GM18526 (cell line): ENCODE measurements around the gene BICRA.

Experiments used
- POLR2A ChIP-seq: IDR thresholded peaks from 3 replicates; pipeline ENCODE4 v1.6.1; 2011; ENCODE audit not compliant: insufficient read length; ENCODE audit errors: extremely low read depth

The BICRA gene

DNA sequence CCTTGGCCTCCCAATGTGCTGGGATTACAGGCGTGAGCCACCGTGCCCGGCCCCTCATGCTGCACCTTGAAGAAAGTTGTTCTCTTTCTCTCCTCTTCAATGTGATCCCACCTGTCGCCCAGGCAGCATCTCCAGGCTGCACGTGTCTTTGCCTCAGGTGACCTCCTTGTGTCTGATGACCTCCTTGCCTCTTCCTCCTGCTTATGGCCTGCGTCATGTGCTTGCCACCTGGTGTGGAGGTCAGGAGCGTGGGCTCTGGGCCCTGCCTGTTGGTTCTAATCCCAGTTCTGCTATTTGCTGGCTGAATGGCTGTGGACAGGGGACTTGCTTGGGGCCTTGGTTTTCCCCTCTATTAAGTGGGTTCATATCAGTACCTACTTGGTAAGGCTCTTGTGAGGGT lies 6.3 kb downstream of the BICRA start:
- TF ChIP-seq POLR2A, result no peak

DNA sequence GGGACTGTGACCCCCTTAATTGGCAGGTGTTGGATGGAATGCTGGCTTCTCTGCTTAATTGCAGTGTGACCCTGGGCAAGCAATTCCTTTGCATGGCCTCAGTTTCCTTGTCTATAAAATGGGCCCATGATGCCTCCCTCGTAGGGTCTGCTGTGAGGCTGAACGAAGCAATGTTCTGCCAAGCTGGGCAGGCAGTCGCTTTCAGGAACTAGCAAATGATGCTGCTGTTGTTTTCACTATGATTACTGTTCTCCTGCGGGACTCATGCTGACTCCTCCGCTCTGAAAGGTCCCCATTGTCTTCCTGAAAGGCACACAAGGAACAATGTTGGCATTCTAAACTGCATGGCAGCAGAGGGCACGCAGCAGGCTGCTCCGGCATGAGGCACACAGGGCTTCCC lies 6.8 kb downstream of the BICRA start:
- no peak for TF ChIP-seq POLR2A

DNA sequence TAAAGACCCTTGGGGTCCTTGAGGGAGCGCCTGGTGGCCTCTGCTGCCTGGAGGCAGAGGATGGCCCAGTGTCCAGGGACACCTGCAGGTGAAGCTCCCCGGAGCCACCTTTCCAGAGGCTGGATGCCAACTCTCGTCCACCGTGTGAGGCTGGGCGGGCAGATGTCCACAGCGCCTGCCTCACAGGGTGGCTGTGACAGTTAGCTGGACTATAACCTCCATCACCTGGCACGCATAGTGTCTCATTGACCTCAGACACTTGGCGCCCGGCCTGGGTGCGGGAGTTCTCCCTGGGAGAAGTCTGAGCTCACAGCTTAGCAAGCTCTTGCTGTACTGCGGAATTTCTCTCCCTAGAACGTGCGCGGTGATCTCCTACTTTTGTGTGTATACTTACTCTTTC lies 9.8 kb downstream of the BICRA start:
- no peak for TF ChIP-seq POLR2A

DNA sequence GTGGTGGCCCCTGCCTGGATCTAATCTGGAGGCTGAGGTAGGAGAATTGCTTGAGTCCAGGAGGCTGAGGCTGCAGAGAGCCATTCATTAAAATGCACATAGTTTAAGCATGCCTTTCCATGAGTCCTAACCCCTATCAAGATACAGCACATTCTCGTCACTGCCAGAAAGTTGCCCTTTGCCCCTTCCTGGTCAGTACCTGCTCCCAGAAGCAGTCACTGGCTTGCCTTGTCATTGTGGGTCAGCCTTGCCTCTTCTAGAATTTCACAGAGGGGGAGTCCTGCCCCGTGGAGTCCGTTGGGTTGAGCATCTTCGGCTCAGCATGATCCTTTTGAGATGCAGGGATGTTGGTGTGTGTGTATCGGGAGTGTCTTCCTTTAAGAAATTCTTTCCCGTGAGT lies 10.8 kb downstream of the BICRA start:
- TF ChIP-seq POLR2A, result no peak

DNA sequence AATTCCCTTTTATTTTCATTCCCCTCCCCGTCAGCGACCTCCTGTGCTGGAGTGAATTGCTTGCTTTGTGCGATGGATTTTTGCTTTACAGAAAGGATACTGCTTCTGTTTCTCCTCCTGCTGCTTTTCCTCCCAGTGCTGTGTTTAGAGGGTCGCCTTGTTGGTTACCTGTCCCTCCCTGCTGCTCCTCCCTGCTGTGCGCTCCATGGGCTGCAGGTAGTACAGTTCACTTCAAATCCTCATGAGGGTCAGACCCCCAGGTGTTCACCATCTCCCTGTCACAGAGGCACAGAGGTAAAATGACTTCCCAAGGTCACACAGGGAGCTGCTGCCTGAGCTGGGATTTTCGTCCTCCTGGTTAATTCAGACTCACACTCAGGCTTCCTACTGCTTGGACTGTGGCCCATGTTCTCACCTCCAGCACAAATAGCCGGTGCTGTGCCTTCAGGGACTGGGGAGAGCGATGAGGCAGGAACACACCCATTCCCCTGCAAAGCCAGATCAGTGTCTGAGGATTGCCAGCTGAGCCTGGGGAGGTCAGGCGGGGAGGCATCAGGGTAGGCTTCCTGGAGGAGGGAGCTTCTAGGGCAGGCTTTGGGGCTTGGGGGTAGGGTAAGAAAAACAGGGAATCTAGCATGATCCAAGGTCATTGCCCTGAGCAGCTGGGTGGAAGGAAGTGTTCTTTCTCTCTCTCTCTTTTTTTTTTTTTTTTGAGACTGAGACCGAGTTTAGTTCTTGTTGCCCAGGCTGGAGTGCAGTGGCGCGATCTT lies 14.4 kb downstream of the BICRA start:
- no peak for TF ChIP-seq POLR2A

DNA sequence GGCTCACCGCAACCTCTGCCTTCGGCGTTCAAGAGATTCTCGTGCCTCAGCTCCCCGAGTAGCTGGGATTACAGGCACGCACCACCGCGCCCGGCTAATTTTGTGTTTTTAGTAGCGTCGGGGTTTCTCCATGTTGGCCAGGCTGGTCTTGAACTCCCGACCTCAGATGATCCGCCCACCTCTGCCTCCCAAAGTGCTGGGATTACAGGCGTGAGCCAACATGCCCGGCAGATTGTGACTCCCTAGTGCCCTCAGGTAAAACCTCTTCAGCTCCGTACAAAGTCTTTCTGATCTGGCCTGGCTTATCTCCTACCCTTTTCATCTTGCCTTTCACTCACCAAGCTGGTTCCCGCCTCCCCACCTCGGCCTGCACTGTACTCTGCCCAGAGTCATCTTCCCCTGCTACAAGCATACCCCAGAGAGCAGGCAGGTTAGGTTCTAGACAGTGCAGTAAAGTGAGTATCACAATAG lies 15.0 kb downstream of the BICRA start:
- no peak for TF ChIP-seq POLR2A

DNA sequence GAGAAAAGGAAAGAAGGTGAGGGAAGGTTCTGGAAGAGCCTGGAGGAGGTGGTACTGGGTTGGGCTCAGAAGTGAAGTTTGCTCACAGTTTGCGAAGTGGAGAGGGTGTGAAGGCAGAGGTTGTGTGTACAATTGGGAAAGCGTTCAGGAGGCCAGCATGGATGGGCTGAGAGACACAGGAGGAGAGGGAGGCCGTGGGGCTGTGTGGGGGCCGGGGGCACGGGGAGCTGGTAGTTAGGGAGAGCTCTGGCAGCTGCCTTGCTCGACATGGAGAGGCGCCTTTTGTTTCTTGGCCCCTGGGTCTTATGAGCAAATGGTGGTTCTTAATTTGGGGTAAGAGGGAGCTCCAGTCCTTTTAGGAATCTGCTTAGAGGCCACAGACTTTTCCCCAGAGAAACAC lies 16.7 kb downstream of the BICRA start:
- no peak for TF ChIP-seq POLR2A

DNA sequence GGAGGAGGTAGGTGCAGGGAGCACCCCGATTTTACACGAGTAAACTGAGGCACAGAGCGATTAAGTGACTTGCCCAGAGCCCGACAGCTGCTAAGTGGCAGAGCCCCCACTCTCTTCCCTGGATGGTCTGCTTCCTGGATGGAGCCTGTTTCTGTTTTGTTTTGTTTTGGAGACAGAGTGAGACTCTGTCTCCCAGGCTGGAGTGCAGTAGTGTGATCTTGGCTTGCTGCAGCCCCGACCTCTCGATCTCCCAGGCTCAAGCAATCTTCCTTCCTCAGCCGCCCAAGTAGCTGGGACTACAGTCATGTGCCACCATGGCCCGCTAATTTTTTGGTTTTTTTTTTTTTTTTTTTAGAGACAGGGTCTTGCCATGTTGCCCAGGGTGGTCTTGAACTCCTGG lies 17.3 kb downstream of the BICRA start:
- no peak for TF ChIP-seq POLR2A

DNA sequence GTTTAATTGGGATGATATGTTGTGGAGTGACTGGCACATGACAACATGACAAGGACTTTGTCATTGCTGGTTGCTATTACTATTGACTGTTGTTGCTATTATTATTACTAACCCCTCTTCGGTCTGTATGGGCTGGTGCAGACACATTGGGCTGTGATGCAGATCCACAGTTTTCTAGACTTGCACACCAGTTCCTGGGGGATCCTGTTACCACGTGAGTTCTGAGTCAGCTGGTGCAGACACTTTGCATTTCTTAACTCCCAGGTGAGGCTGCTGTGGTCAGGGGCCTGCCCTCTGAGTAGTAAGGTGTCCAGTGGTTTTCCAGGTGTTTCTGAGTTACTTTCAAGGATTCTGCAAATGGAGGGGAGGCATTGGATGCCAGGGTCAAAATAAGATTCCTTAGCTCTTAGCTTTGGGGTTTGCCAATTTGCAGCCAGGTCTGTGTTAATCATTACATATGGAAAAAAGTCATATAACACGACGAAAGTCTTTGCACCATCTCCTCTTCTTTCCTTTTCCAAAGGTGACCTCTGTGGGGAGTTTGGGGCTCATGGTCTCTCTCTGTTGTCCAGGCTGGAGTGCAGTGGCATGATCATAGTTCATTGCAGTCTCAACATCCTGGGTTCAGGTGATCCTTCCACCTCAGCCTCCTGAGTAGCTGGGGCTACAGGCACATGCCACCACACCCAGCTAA lies 19.3 kb downstream of the BICRA start:
- no peak for TF ChIP-seq POLR2A

DNA sequence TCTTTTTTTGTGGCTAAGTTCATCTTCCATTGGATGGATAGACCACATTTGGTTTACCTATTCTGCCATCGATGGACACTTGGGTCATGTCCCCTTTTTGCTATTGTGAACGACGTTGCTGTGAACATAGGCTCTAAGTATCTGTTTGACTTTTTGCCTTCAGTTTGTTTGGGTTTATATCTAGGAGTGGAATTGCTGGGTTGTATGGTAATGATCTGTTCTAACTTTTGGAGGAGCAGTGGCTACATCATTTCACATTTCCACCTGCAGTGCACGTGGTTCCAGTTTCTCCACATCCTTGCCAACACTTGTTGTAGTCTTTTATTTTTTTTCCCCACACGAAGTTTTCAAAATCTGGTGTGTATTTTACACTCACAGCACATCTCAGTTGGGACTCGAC lies 21.7 kb downstream of the BICRA start:
- no peak for TF ChIP-seq POLR2A

DNA sequence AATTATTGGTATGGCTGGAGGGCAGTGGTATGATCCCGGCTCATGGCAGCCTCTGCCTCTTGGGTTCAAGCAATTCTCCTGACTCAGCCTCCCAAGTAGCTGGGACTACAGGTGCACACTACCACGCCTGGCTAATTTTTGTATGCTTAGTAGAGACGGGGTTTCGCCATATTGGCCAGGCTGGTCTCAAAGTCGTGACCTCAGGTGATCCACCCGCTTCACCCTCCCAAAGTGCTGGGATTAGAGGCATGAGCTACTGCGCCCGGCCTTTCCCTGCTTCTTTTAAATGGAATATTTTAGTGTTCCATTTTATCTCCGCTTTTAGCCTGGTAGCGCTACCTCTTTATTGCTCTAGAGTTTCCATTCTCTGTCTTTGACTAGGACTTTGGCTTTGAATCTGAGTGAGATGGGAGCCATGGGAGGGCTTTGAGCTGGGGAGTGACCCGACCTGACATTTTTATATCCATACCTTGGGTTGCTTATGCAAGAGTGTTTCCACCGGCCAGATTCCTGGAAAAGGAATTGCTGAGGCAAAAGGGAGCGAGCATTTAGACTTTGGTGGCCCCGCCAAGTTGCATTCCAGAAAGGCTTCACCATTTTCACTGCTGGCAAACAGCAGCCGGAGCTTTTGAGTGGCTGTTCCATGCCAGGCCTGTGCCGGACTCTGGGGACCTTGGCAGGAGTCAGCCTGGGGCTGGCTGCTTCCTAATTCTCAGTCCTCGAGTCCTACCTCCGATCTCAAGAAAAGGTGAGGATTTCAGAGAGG lies 22.9 kb downstream of the BICRA start:
- TF ChIP-seq POLR2A, result no peak

DNA sequence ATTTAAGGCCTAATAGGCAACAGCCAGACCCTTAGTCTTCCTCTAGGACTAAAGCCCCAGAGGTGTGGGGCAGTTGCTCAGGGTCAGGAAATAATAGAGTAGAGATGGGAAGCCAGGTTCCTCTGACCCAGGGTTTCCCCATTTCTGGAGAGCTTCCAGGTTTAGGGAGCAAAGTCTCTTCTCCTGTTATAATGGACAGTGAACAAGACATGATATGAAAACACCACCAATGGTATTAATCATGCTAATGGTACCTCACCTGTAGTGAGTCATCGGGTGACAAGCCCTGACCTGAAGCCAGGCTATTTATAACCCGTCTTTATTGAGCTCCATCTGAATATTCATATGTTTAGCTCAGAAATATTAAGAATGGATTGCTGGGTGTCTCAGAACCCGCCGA lies 24.6 kb downstream of the BICRA start:
- no peak for TF ChIP-seq POLR2A

DNA sequence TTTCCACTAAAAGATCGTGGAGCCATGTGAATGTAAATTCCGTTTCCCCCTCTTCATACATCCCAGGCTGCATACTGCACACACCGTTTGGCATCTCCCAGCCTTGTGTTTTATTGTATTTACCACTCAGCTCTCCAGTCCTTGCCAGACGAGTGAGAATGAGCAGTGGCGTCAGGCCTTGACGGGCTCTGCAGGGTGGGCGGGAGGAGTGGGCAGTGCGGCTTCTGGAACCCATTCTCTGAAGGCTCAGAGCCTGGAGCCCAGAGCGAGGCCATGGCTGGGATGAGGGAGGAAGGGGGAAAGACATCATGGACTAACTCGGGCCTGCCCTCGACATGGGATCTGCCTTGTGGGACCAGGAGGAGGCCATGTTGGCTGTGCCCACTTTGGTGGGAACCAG lies 25.1 kb downstream of the BICRA start:
- TF ChIP-seq POLR2A, result no peak

DNA sequence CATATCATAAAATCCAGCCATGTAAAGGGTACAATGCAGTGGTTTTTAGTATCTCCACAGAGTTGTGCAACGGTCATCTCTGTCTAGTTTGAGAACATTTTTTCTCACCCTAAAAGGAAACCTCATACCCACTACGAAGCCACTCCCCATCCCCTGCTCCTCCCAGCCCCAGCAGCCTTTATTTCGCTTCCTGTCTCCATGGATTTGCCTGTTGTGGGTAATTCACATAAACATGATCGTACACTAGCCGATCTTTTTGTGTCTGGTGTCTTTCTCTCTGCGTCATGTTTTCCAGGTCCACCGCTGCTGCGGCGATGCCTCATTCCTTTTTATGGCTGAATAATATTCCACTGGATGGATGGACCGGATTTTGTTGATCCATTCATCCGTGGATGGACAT lies 28.6 kb downstream of the BICRA start:
- no peak for TF ChIP-seq POLR2A

DNA sequence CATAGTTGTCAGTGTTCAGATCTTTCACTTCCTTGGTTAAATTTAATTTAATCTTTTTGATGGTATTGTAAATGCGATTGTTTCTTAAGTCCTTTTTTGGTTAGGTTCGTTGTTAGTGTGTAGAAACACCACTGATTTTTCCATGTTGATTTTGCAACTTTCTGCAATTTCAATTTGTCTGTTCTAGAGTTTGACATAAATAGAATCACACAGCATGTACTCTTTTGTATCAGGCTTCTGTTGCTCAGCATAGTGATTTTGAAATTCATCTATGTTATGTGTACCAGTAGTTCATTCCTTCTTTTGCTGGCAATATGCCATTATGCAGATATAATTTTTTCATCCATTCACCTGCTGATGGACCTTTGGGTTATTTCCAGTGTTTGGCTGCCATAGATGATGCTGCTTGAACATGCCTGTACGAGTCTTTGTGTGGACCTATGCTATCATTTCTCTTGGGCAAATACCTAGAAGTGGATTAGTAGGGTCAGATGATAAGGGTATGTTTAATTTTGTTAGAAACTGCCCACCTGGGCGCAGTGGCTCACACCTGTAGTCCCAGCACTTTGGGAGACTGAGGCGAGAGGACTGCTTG lies 33.1 kb downstream of the BICRA start:
- TF ChIP-seq POLR2A, result no peak

DNA sequence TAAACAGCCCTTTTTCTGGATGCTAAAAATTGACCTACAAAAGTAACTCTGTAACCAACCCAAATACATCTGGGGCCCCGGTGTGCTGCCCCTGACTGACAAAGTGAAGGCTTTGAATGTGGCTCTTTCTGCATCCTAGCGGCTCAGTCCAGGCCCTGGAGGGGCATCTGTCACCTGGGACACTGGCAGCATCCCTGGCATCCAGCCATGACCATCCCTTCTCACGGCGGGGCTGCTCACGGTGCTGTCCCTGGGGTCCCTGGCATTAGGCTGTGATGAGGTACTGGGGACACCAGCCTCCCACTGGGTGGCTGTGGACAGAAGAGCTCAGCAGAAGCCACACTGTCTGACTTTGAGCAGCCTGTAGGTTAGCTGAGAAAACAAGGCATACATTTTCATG lies 34.3 kb downstream of the BICRA start:
- no peak for TF ChIP-seq POLR2A

DNA sequence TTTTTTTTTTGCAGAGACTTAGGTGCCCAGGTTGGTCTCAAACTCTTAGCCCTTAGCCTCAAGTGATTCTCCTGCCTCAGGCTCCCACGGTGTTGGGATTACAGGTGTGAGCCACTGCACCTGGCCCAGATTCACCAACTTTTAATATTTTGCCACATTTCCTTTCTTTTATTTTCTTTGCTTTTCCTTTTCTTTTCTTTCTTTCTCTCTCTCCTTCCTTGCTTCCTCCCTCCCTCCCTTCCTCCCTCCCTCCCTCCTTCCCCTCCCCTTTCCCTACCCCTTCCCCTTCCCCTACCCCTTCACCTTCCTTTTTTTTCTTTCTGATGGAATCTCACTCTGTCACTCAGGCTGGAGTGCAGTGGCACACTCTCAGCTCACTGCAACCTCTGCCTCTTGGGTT lies 35.3 kb downstream of the BICRA start:
- TF ChIP-seq POLR2A, result no peak
